HEK293T (cell line): ENCODE data around the gene EPHB2.

Source experiments
- CTCF ChIA-PET: fragments of 350-600 bp; formaldehyde crosslinking; extraction: SDS; loops from one replicate; lab custom pipeline; 2021; ENCODE audit warnings: antibody characterized with exemption, inconsistent platforms; lab: Yijun Ruan, JAX
- POLR2A ChIA-PET: fragments of 350-600 bp; formaldehyde crosslinking; extraction: SDS; loops from one replicate; lab custom pipeline; 2020; ENCODE audit warnings: antibody characterized with exemption, inconsistent platforms; lab: Yijun Ruan, JAX
- DNase-seq: peaks from one replicate; pipeline ENCODE4 v3.0.0; 2012; ENCODE audit warnings: mixed read lengths; ENCODE audit errors: extremely low spot score
- ARNT ChIP-seq: fragments of 450-650 bp; IDR thresholded peaks from 2 replicates; pipeline ENCODE4 v1.6.1; 2017; ENCODE audit warnings: mild to moderate bottlenecking
- BHLHE40 ChIP-seq: fragments of 450-650 bp; IDR thresholded peaks from 2 replicates; pipeline ENCODE4 v1.6.1; 2016; ENCODE audit warnings: mild to moderate bottlenecking, moderate library complexity, borderline replicate concordance
- CTBP1 ChIP-seq: fragments of 450-650 bp; IDR thresholded peaks from 2 replicates; pipeline ENCODE4 v1.6.1; 2016; ENCODE audit warnings: borderline replicate concordance
- ELF4 ChIP-seq: fragments of 450-650 bp; IDR thresholded peaks from 2 replicates; pipeline ENCODE4 v1.6.1; 2017; ENCODE audit warnings: antibody characterized with exemption
- FOXA1 ChIP-seq: fragments of 450-650 bp; IDR thresholded peaks from 2 replicates; pipeline ENCODE4 v1.6.1; 2016; ENCODE audit warnings: mild to moderate bottlenecking
- FOXK2 ChIP-seq: fragments of 450-650 bp; IDR thresholded peaks from 2 replicates; pipeline ENCODE4 v1.6.1; 2016; ENCODE audit warnings: mild to moderate bottlenecking
- FOXM1 ChIP-seq: fragments of 450-650 bp; IDR thresholded peaks from 2 replicates; pipeline ENCODE4 v1.6.1; 2017; ENCODE audit warnings: mild to moderate bottlenecking, borderline replicate concordance
- HDGF ChIP-seq: fragments of 450-650 bp; IDR thresholded peaks from 2 replicates; pipeline ENCODE4 v1.6.1; 2017; ENCODE audit warnings: antibody characterized with exemption, borderline replicate concordance
- L3MBTL2 ChIP-seq: fragments of 450-650 bp; conservative IDR thresholded peaks from 2 replicates; pipeline ENCODE4 v1.6.1; 2016; ENCODE audit warnings: mild to moderate bottlenecking
- LEF1 ChIP-seq: fragments of 450-650 bp; IDR thresholded peaks from 2 replicates; pipeline ENCODE4 v1.6.1; 2017; ENCODE audit warnings: mild to moderate bottlenecking, borderline replicate concordance
- NFRKB ChIP-seq: fragments of 450-650 bp; IDR thresholded peaks from 2 replicates; pipeline ENCODE4 v1.6.1; 2016; ENCODE audit warnings: mild to moderate bottlenecking, moderate library complexity
- SP1 ChIP-seq: fragments of 450-650 bp; IDR thresholded peaks from 2 replicates; pipeline ENCODE4 v1.6.1; 2017
- SUZ12 ChIP-seq: fragments of 450-650 bp; IDR thresholded peaks from 2 replicates; pipeline ENCODE4 v1.6.1; 2016; ENCODE audit warnings: mild to moderate bottlenecking
- TARDBP ChIP-seq: fragments of 450-650 bp; IDR thresholded peaks from 2 replicates; pipeline ENCODE4 v1.6.1; 2016
- ZNF384 ChIP-seq: fragments of 450-650 bp; IDR thresholded peaks from 2 replicates; pipeline ENCODE4 v1.6.1; 2016
- TF ChIP-seq, protein P1 (sequence below): fragments of 450-650 bp; IDR thresholded peaks from 2 replicates; pipeline ENCODE4 v1.6.1; 2016

The EPHB2 gene

DNA sequence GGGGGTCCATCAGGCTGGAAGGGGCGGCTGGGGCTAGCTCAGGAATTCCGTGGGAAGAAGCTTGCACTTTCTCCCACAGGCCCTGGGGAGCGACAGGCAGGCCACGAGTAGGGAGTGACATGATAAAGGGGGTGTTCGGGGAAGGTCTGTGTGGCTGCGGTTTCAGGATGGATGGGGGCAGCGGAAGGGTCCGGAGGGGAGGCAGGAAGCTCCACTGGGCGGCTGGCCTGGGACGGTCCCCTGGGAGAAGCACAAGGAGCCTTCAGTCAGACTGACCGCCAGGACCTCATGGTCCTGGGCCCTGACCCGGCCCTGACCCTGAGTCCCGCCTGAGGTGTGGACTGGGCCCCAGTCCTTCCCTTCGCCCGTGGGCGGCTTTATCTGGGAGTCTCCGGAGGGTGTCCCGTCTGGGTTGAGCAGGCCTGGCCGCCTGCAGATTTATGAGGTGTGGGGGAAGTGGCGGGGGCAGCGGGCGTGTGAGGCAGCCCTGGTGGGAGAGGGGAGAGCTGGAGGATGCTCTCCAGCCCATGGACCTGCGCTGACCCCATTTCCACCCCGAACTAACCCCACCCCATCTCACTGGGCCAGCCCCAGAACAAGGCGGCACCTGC lies 45.6 kb downstream of the EPHB2 start:
- TF ChIP-seq FOXM1 (no peak), SP1 (no peak), FOXA1 (no peak), FOXK2 (no peak), ARNT (no peak), HDGF (no peak), ZNF384 (no peak), TARDBP (no peak), LEF1 (no peak), CTBP1 (no peak), SUZ12 (no peak), L3MBTL2 (no peak)
- TF ChIP-seq, protein P1, sequence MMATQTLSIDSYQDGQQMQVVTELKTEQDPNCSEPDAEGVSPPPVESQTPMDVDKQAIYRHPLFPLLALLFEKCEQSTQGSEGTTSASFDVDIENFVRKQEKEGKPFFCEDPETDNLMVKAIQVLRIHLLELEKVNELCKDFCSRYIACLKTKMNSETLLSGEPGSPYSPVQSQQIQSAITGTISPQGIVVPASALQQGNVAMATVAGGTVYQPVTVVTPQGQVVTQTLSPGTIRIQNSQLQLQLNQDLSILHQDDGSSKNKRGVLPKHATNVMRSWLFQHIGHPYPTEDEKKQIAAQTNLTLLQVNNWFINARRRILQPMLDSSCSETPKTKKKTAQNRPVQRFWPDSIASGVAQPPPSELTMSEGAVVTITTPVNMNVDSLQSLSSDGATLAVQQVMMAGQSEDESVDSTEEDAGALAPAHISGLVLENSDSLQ = no peak
- POLR2A ChIA-PET = no interaction called here
- CTCF ChIA-PET = interaction anchor here (1.5 kb wide), 1 partner anchor 8 kb away, joined by 5 read pairs; no protein-coding TSS in a partner anchor
- DNase-seq = no peak

DNA sequence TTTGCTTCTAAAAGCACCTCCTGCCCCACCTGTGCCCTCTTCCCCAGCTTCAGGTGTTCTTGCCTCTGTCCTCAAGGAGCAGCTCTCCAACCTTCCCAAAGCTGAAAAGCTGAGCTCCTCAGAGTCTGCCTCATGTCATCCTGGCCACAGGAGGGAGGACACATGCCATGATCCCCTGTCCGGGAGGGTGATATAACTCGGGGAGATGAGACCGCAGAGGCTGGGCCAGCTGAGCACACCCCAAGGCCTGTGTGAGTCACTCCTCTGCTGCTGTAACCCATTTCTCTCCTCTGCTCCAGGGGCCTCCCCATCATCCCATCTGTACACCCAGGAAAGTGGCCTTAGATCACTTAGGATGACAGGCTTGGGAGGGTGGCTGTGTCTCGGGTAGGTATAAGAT lies 49.8 kb downstream of the EPHB2 start:
- ChIA-PET POLR2A (no interaction called here), CTCF (no interaction called here)
- TF ChIP-seq L3MBTL2 (no peak), ARNT (no peak)
- no peak for DNase-seq

DNA sequence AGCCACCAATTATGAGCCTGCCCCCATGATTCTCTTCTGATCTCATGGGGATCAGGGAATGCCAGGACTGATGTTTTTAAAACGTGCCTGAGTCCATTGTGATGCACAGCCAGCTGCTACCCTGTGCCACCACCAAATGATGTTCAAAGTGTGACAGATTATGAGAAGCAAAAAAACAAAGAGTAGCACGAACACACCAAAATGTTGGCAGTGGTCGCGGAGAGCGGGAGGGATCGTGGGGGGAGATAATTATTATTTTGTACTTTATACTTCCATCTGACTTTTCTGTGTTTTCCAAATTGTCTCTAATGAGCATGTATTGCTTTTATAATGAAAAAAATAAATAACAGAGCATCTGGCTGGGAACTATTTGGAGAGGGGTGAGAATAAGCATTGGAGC lies 50.5 kb downstream of the EPHB2 start:
- TF ChIP-seq L3MBTL2 (no peak), FOXA1 (no peak), ARNT (no peak), FOXM1 (no peak), LEF1 (no peak), NFRKB (no peak)
- CTCF ChIA-PET = no interaction called here
- POLR2A ChIA-PET = no interaction called here
- DNase-seq = no peak

DNA sequence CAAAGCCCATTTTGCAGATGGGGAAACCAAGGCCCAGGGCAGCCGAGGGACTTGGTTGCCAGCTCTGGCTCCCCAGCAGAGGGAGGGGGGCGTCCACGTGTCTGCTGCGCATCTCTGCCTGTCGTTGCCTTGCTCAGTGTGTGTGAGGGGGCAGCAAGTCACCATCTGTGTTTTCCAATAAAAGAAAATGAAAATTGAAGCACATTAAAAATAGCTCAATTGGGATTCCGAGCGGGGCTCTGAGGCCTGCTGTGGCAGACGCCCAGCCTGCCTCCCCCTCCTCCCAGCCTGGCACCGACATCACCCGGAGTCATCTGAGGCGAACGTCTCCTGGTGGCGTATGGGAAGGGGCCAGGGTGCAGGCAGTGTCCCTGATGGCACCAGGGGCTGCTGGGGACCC lies 51.2 kb downstream of the EPHB2 start:
- POLR2A ChIA-PET = no interaction called here
- CTCF ChIA-PET = interaction anchor here (0.6 kb wide), 1 partner anchor 656 kb away, joined by 3 read pairs; no protein-coding TSS in a partner anchor
- TF ChIP-seq L3MBTL2 = no peak
- no peak for DNase-seq

GRCh38 chr1:22763487-22764200 lies 53.0 kb downstream of the EPHB2 start:
- POLR2A ChIA-PET = no interaction called here
- CTCF ChIA-PET = no interaction called here
- TF ChIP-seq ARNT (no peak), NFRKB (no peak), SP1 (no peak), LEF1 (no peak), ELF4 (no peak), CTBP1 (no peak), SUZ12 (no peak), HDGF (no peak), TARDBP (no peak), ZNF384 (no peak), FOXM1 (no peak), BHLHE40 (no peak), L3MBTL2 (no peak), FOXK2 (no peak)
- TF ChIP-seq, protein P1 = no peak
- no peak for DNase-seq

DNA sequence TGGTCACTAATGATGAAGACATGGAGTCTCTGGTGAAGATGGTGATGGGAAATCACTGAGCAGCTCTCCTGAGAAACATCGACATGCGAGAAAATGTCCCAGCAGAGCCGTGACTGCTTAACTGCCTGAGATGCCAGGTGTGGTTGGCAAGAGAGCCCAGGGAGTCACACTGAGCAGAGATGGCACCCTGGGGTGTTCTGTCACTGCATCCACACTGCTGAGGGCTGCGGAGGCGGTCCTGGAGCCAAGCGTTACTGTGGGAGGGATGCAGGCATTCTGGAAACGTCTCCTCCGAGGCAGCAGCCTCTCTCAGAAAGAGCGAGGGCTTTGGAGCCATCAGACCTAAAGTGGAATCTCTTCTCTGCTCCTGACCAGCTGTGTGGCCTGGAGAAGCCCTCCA lies 57.2 kb downstream of the EPHB2 start:
- ChIA-PET CTCF (no interaction called here), POLR2A (no interaction called here)
- TF ChIP-seq TARDBP = no peak
- no peak for TF ChIP-seq FOXA1
- no peak for TF ChIP-seq SUZ12
- TF ChIP-seq LEF1 = no peak
- TF ChIP-seq ELF4 = no peak
- no peak for TF ChIP-seq CTBP1
- no peak for TF ChIP-seq NFRKB
- TF ChIP-seq ARNT = no peak
- TF ChIP-seq FOXM1 = no peak
- TF ChIP-seq HDGF = no peak
- no peak for TF ChIP-seq L3MBTL2
- TF ChIP-seq FOXK2 = no peak
- TF ChIP-seq BHLHE40 = no peak
- TF ChIP-seq, protein P1 = no peak
- TF ChIP-seq SP1 = no peak
- TF ChIP-seq ZNF384 = no peak
- DNase-seq = no peak
